Vagina (tissue), 2 donors: Measurements from ENCODE around the gene SNX27. TPM values are rescaled to one million over a fixed set of nuclear protein-coding genes. Genes with fewer than 3 reads are reported as not detected.
A peak's percentile ranks its signal among the peaks of the same experiment; 100 is the strongest.

Experiments used
- DNase-seq, 2 donors: peaks; one replicate each; pipeline ENCODE4 v3.0.0-alpha.2; 2017; ENCODE audit errors: extremely low spot score in 2 of 2
- H3K27ac ChIP-seq: fragments of 200-600 bp; sonication (generic); one replicate; pipeline ENCODE4 v1.5.1; 2019
- H3K27me3 ChIP-seq: fragments of 200-600 bp; sonication (generic); one replicate; pipeline ENCODE4 v1.5.1; 2019
- H3K36me3 ChIP-seq, 2 donors: fragments of 200-600 bp; sonication (generic); one replicate each; pipeline ENCODE4 v1.5.1; 2017 to 2019
- H3K4me1 ChIP-seq: fragments of 200-600 bp; sonication (generic); one replicate; pipeline ENCODE4 v1.5.1; 2019
- H3K4me3 ChIP-seq, 2 donors: fragments of 200-600 bp; sonication (generic); 1 replicate in 1 of 2; 2 replicates in 1 of 2; pipeline ENCODE4 v1.5.1; 2016 to 2019
- H3K9me3 ChIP-seq: fragments of 200-600 bp; sonication (generic); one replicate; pipeline ENCODE4 v1.5.1; 2019
- POLR2A ChIP-seq, 2 donors: fragments of 450-650 bp; IDR thresholded peaks; one replicate each; pipeline ENCODE4 v1.6.1; 2017; ENCODE audit warnings: antibody characterized with exemption in 2 of 2, mild to moderate bottlenecking in 2 of 2, moderate library complexity in 2 of 2
- POLR2AphosphoS5 ChIP-seq, 2 donors: sonication (generic); formaldehyde crosslinking; IDR thresholded peaks; one replicate each; pipeline ENCODE4 v1.9.0; 2017; ENCODE audit warnings: antibody characterized with exemption in 2 of 2, mild to moderate bottlenecking in 2 of 2, low read depth in 1 of 2; ENCODE audit not compliant: insufficient read depth in 1 of 2
- intact Hi-C: fragments of 100-400 bp; cut with DNase I; formaldehyde crosslinking; loops from one replicate; pipeline ENCODE4 v1.15.1; 2023
- total RNA-seq: library from RNA; depleted of rRNA; stranded (reverse); fragments of >200 nt; gene quantifications from one replicate; pipeline ENCODE4 v1.2.3, GENCODE V29; 2016
- TF ChIP-seq, protein P1 (sequence below), 3 experiments: fragments of 450-650 bp in 2 of 3; fragments of 200-600 bp in 1 of 3; sonication (generic) in 1 of 3; IDR thresholded peaks; one replicate each; pipeline ENCODE4 v1.5.1; 2017 to 2019; ENCODE audit warnings: antibody characterized with exemption in 3 of 3, mild to moderate bottlenecking in 2 of 3, moderate library complexity in 2 of 3

The SNX27 gene
- total RNA-seq, 1 donor from 2014 or later: 50.6 TPM

DNA sequence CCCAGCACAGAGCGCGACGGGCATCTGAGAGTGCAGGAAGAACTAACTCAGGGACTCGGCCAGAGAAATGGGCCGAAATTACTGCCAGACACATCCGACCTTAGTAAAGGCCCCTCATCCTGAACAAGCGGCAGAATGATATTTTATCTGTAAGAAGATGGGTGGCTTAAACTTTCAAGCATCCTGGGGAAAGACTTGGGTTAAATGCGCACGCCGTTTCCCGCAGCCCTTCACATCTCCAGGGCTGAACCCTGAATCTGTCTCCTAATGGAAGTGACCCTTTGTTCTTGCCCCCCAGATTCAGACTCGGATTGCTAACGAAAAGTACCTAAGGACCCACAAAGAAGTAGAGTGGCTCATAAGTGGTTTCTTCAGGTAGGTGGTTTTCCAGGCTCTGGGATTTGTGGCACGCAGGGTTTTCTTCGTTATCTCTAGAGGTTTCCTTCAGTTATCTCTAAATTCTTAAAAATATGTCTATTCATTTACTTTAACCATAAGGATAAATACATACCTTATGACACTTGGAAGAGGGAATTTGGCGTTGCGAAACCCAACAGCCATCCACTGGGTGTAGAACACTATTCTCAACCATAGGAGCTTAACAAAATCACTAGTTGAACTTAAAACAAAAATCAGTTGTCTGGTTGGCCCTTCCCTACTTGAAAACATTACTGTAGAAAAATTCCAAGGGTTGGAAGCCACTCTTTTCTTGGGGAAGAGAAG is 110.1 kb downstream of the SNX27 start:
- Histone ChIP-seq H3K9me3 (no peaks in the 10 kb centered on the region), H3K27me3 (no peaks in the 10 kb centered on the region), H3K36me3 (no peaks in the 10 kb centered on the region), H3K4me3 (peak overlapping the region; percentile 46 to 54), H3K27ac (peak overlapping the region; percentile 58), H3K4me1 (peaks cover 25% of the 10 kb centered on the region)
- intact Hi-C loops: no loop called here
- no peak for DNase-seq
- TF ChIP-seq, protein P1, sequence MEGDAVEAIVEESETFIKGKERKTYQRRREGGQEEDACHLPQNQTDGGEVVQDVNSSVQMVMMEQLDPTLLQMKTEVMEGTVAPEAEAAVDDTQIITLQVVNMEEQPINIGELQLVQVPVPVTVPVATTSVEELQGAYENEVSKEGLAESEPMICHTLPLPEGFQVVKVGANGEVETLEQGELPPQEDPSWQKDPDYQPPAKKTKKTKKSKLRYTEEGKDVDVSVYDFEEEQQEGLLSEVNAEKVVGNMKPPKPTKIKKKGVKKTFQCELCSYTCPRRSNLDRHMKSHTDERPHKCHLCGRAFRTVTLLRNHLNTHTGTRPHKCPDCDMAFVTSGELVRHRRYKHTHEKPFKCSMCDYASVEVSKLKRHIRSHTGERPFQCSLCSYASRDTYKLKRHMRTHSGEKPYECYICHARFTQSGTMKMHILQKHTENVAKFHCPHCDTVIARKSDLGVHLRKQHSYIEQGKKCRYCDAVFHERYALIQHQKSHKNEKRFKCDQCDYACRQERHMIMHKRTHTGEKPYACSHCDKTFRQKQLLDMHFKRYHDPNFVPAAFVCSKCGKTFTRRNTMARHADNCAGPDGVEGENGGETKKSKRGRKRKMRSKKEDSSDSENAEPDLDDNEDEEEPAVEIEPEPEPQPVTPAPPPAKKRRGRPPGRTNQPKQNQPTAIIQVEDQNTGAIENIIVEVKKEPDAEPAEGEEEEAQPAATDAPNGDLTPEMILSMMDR (IDR thresholded peaks at IDR 0.05): no peak
- TF ChIP-seq POLR2AphosphoS5 (IDR thresholded peaks at IDR 0.05; ENCODE audit: insufficient read depth in 1 of 2, low read depth in 1 of 2): no peak
- no peak for TF ChIP-seq POLR2A (IDR thresholded peaks at IDR 0.05)

- intact Hi-C loops: no loop called here
- TF ChIP-seq, protein P1 (IDR thresholded peaks at IDR 0.05): no peak
- peak in 1 of 2 donors; percentile 19 for TF ChIP-seq POLR2AphosphoS5 (IDR thresholded peaks at IDR 0.05; ENCODE audit: insufficient read depth in 1 of 2, low read depth in 1 of 2)
- no peak for TF ChIP-seq POLR2A (IDR thresholded peaks at IDR 0.05)
- Histone ChIP-seq H3K36me3 (no peaks in the 10 kb centered on the region), H3K27ac (no peak overlapping the region), H3K27me3 (no peaks in the 10 kb centered on the region), H3K4me3 (no peak overlapping the region), H3K4me1 (peaks cover 16% of the 10 kb centered on the region), H3K9me3 (no peaks in the 10 kb centered on the region)
- DNase-seq: no peak
Observed at GRCh38 chr1:151723726-151724370, 112.0 kb downstream of the SNX27 start.

DNA sequence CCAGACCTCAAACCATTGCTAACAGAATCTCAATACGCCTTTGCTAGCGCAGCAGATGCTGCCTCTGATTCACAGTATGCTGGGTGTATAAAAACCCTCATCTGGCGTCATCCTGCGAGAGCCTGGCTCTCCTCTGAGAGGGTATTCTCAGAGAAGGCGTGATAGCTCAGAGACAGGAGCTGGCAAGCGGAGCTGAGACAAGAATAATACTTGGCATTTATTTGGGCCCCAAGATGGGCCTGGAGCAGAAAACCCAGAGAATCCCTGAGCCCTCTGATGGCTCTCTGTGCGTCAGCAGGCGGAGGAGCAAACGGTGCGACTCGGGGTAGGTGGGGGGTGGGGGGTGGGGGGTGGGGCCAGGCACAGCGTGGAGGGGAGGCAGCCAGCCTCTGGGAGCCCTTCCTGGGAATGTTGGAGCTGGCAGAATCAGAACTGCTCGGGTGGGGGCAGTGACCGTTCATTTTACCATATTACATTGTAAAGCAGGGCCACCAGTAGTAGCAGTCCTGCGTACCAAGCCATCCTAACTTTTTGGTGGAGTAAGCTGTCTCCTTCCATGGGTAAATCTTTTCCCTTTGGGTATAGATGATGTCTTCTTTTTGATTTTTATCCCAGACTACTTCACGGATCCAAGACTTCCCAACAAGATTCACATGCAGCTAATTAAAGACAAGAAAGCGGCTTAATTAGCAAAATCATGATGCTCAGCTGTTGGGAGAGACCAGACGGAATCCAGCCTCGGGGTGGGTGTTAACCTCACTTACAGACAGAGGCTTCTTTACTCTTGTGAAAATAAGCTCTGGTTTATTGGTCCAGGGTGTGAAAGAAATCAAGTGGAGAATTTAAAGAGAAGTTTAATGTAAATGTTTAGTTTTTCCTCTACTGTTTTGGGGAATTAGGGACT is 116.6 kb downstream of the SNX27 start:
- Histone ChIP-seq H3K27me3 (no peaks in the 10 kb centered on the region), H3K4me3 (no peak overlapping the region), H3K36me3 (no peaks in the 10 kb centered on the region), H3K9me3 (no peaks in the 10 kb centered on the region), H3K4me1 (no peaks in the 10 kb centered on the region), H3K27ac (peak overlapping the region; percentile 11)
- intact Hi-C loops: no loop called here
- TF ChIP-seq POLR2AphosphoS5 (IDR thresholded peaks at IDR 0.05; ENCODE audit: insufficient read depth in 1 of 2, low read depth in 1 of 2) (peak in 1 of 2 donors; percentile 29), POLR2A (IDR thresholded peaks at IDR 0.05) (no peak)
- DNase-seq: no peak

GRCh38 chr1:151729157-151729965 is 117.5 kb downstream of the SNX27 start:
- Histone ChIP-seq H3K36me3 (no peaks in the 10 kb centered on the region), H3K27ac (no peak overlapping the region), H3K4me3 (no peak overlapping the region), H3K4me1 (no peaks in the 10 kb centered on the region), H3K27me3 (no peaks in the 10 kb centered on the region), H3K9me3 (no peaks in the 10 kb centered on the region)
- DNase-seq: peak in 1 of 2 donors; percentile 56
- TF ChIP-seq POLR2AphosphoS5 (IDR thresholded peaks at IDR 0.05; ENCODE audit: insufficient read depth in 1 of 2, low read depth in 1 of 2): no peak
- TF ChIP-seq POLR2A (IDR thresholded peaks at IDR 0.05): no peak
- TF ChIP-seq, protein P1 (IDR thresholded peaks at IDR 0.05): no peak
- intact Hi-C loops: no loop called here

DNA sequence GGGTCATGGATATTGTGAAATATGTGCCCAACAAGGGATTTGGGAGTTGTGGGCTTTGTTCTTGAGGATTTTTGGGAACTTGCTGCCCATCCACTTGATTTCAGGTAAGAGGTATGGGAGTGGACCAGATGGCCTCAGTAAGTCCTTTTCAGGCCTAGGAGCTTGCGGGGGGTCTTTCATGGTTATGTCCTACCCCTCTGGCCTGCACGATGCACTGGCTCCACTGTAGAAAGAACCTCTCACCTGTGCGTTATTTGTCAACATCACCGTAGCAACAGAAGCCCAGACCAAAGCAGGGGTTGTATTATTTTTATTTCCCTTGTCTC is 118.1 kb downstream of the SNX27 start:
- H3K4me1 ChIP-seq: no peaks in the 10 kb centered on the region
- H3K4me3 ChIP-seq: no peak overlapping the region
- no peak overlapping the region for H3K27ac ChIP-seq
- no peak for TF ChIP-seq POLR2A (IDR thresholded peaks at IDR 0.05)
- no peak for TF ChIP-seq POLR2AphosphoS5 (IDR thresholded peaks at IDR 0.05; ENCODE audit: insufficient read depth in 1 of 2, low read depth in 1 of 2)
- TF ChIP-seq, protein P1 (IDR thresholded peaks at IDR 0.05): no peak
- H3K27me3 ChIP-seq: no peaks in the 10 kb centered on the region
- H3K36me3 ChIP-seq: no peaks in the 10 kb centered on the region
- intact Hi-C loops: loop anchor here (5.0 to 10.0 kb wide), 2 partner anchors 138 to 195 kb away; no protein-coding TSS in a partner anchor
- H3K9me3 ChIP-seq: no peaks in the 10 kb centered on the region
- DNase-seq: peak in 1 of 2 donors; percentile 56
